Measurements from ENCODE around the gene ASTN1. TPM values are rescaled to one million over a fixed set of nuclear protein-coding genes. Genes with fewer than 3 reads are reported as not detected.

ASTN1 gene
- polyA plus RNA-seq, 1 donor, result 6.4 TPM

GRCh38 chr1:176987016-176987415 is 177.5 kb downstream of the ASTN1 start:
- peak; percentile 37 for DNase-seq

- DNase-seq, result no peak
Observed at GRCh38 chr1:176983731-176984130, 180.8 kb downstream of the ASTN1 start.

- DNase-seq, result no peak
Observed at GRCh38 chr1:176976771-176977170, 187.7 kb downstream of the ASTN1 start.

GRCh38 chr1:176976225-176976624 is 188.3 kb downstream of the ASTN1 start:
- no peak for DNase-seq

- DNase-seq, result no peak
Observed at GRCh38 chr1:176964687-176965086, 199.8 kb downstream of the ASTN1 start.

GRCh38 chr1:176963181-176963580 is 201.3 kb downstream of the ASTN1 start:
- no peak for DNase-seq

GRCh38 chr1:176961678-176962077 is 202.8 kb downstream of the ASTN1 start:
- DNase-seq, result no peak

GRCh38 chr1:176959191-176959820 is 205.2 kb downstream of the ASTN1 start:
- DNase-seq, result no peak

- DNase-seq, result no peak
Observed at GRCh38 chr1:176957603-176958002, 206.9 kb downstream of the ASTN1 start.

GRCh38 chr1:176954242-176954641 is 210.3 kb downstream of the ASTN1 start:
- DNase-seq, result no peak

GRCh38 chr1:176950736-176951324 is 213.7 kb downstream of the ASTN1 start:
- no peak for DNase-seq

- no peak for DNase-seq
Observed at GRCh38 chr1:176949033-176949662, 215.4 kb downstream of the ASTN1 start.

- DNase-seq, result no peak
Observed at GRCh38 chr1:176944606-176945005, 219.9 kb downstream of the ASTN1 start.

GRCh38 chr1:176943783-176944182 is 220.7 kb downstream of the ASTN1 start:
- no peak for DNase-seq

- DNase-seq, result no peak
Observed at GRCh38 chr1:176942346-176942745, 222.2 kb downstream of the ASTN1 start.

- no peak for DNase-seq
Observed at GRCh38 chr1:176939993-176940392, 224.5 kb downstream of the ASTN1 start.

GRCh38 chr1:176938375-176938774 is 226.1 kb downstream of the ASTN1 start:
- DNase-seq, result no peak

- DNase-seq, result no peak
Observed at GRCh38 chr1:176934370-176934769, 230.1 kb downstream of the ASTN1 start.

GRCh38 chr1:176932114-176933104 is 232.1 kb downstream of the ASTN1 start:
- no peak for DNase-seq

- DNase-seq, result no peak
Observed at GRCh38 chr1:176931526-176931925, 233.0 kb downstream of the ASTN1 start.

GRCh38 chr1:176926330-176927086 is 238.0 kb downstream of the ASTN1 start:
- DNase-seq, result no peak

- DNase-seq, result no peak
Observed at GRCh38 chr1:176925223-176925622, 239.3 kb downstream of the ASTN1 start.
